Liver (tissue), 9 donors: ENCODE measurements around the gene AGA. TPM values are rescaled to one million over a fixed set of nuclear protein-coding genes. Genes with fewer than 3 reads are reported as not detected.

Experiments
- DNase-seq: peaks from one replicate; pipeline ENCODE4 v3.0.0-alpha.2; 2017; ENCODE audit warnings: low spot score
- H3K27ac ChIP-seq, 2 donors: one replicate each; pipeline ENCODE4 v1.7.0; 2013; ENCODE audit warnings: inconsistent platforms in 2 of 2, low read length in 2 of 2, control low read depth in 1 of 2, low read depth in 1 of 2, mild to moderate bottlenecking in 1 of 2
- H3K27me3 ChIP-seq, 4 donors: one replicate each; pipeline versions ENCODE4 v1.6.1 to v1.7.0; 2013; ENCODE audit warnings: low read length in 3 of 4, inconsistent platforms in 1 of 4, mild to moderate bottlenecking in 1 of 4, moderate library complexity in 1 of 4; ENCODE audit not compliant: control insufficient read depth in 4 of 4, insufficient read depth in 4 of 4
- H3K36me3 ChIP-seq, 4 donors: one replicate each; pipeline versions ENCODE4 v1.6.1 to v1.7.0; 2013; ENCODE audit warnings: low read length in 3 of 4, mild to moderate bottlenecking in 3 of 4, low read depth in 1 of 4, moderate library complexity in 1 of 4; ENCODE audit not compliant: control insufficient read depth in 4 of 4, insufficient read depth in 3 of 4
- H3K4me1 ChIP-seq, 4 donors: one replicate each; pipeline versions ENCODE4 v1.6.1 to v1.7.0; 2013; ENCODE audit warnings: low read length in 3 of 4, mild to moderate bottlenecking in 3 of 4, moderate library complexity in 1 of 4; ENCODE audit not compliant: control insufficient read depth in 4 of 4, insufficient read depth in 4 of 4
- H3K4me3 ChIP-seq, 3 donors: one replicate each; pipeline versions ENCODE4 v1.6.1 to v1.7.0; 2013; ENCODE audit warnings: low read length in 3 of 3, control low read depth in 1 of 3, low read depth in 1 of 3, mild to moderate bottlenecking in 1 of 3
- H3K9ac ChIP-seq, 2 donors: one replicate each; pipeline ENCODE4 v1.7.0; 2013; ENCODE audit warnings: low read length in 2 of 2, mild to moderate bottlenecking in 2 of 2, moderate library complexity in 2 of 2, control low read depth in 1 of 2, low read depth in 1 of 2
- H3K9me3 ChIP-seq, 4 donors: one replicate each; pipeline versions ENCODE4 v1.6.1 to v1.7.0; 2013; ENCODE audit warnings: low read length in 3 of 4; ENCODE audit not compliant: control insufficient read depth in 4 of 4
- ATF3 ChIP-seq: IDR thresholded peaks from 2 replicates; pipeline ENCODE4 v1.6.1; 2016; ENCODE audit warnings: antibody characterized with exemption
- CTCF ChIP-seq: fragments of 150-350 bp; IDR thresholded peaks from 2 replicates; pipeline ENCODE4 v1.5.1; 2017; ENCODE audit warnings: improper control_type of control experiment, low read depth, low read length; ENCODE audit not compliant: missing input control
- EGR1 ChIP-seq, 2 donors: IDR thresholded peaks; 2 replicates each; pipeline ENCODE4 v1.6.1; 2016 to 2018; ENCODE audit warnings: antibody characterized with exemption in 2 of 2, low read depth in 2 of 2
- FOXA1 ChIP-seq: IDR thresholded peaks from 2 replicates; pipeline ENCODE4 v1.6.1; 2016; ENCODE audit warnings: antibody characterized with exemption
- FOXA2 ChIP-seq: IDR thresholded peaks from 2 replicates; pipeline ENCODE4 v1.6.1; 2016; ENCODE audit warnings: antibody characterized with exemption
- GABPA ChIP-seq, 2 donors: IDR thresholded peaks in 1 of 2; conservative IDR thresholded peaks in 1 of 2; 2 replicates each; pipeline ENCODE4 v1.6.1; 2016; ENCODE audit warnings: antibody characterized with exemption in 2 of 2, mild to moderate bottlenecking in 1 of 2, moderate library complexity in 1 of 2
- HNF4A ChIP-seq, 2 donors: conservative IDR thresholded peaks; 2 replicates each; pipeline ENCODE4 v1.6.1; 2016; ENCODE audit warnings: antibody characterized with exemption in 2 of 2, mild to moderate bottlenecking in 2 of 2
- HNF4G ChIP-seq: IDR thresholded peaks from 2 replicates; pipeline ENCODE4 v1.6.1; 2016; ENCODE audit warnings: antibody characterized with exemption
- JUND ChIP-seq, 2 donors: IDR thresholded peaks; 2 replicates each; pipeline ENCODE4 v1.6.1; 2016; ENCODE audit warnings: antibody characterized with exemption in 2 of 2
- NR2F2 ChIP-seq: IDR thresholded peaks from 2 replicates; pipeline ENCODE4 v1.6.1; 2016; ENCODE audit warnings: antibody characterized with exemption
- RAD21 ChIP-seq, 2 donors: IDR thresholded peaks; 2 replicates each; pipeline ENCODE4 v1.6.1; 2016; ENCODE audit warnings: antibody characterized with exemption in 2 of 2, mild to moderate bottlenecking in 2 of 2
- RXRA ChIP-seq, 2 donors: IDR thresholded peaks; 2 replicates each; pipeline ENCODE4 v1.6.1; 2017 to 2018; ENCODE audit warnings: antibody characterized with exemption in 2 of 2, mild to moderate bottlenecking in 1 of 2
- SP1 ChIP-seq: IDR thresholded peaks from 2 replicates; pipeline ENCODE4 v1.6.1; 2018; ENCODE audit warnings: antibody characterized with exemption, mild to moderate bottlenecking
- TAF1 ChIP-seq: conservative IDR thresholded peaks from 2 replicates; pipeline ENCODE4 v1.6.1; 2016; ENCODE audit warnings: antibody characterized with exemption, mild to moderate bottlenecking
- YY1 ChIP-seq: IDR thresholded peaks from 2 replicates; pipeline ENCODE4 v1.6.1; 2016; ENCODE audit warnings: antibody characterized with exemption, mild to moderate bottlenecking
- WGBS: extraction: QIAGEN DNeasy Blood & Tissue Kit; methylation state at CpG from one replicate; pipeline ENCODE4 v1.1.7; 2013; 5-methylcytosine and 5-hydroxymethylcytosine counted together
- polyA plus RNA-seq, 2 donors: library from polyadenylated mRNA; stranded (reverse) in 1 of 2; unstranded in 1 of 2; fragments of 200-250 nt in 1 of 2; fragments of >200 nt in 1 of 2; fragmentation: Nextera tagmentation in 1 of 2; extraction: Ambion mirVana in 1 of 2; gene quantifications; one replicate each; pipeline versions ENCODE4 v1.2.1 to v1.2.3, GENCODE V29; 2013 to 2015
- total RNA-seq, 2 donors: library from RNA; depleted of rRNA; stranded (reverse); fragments of >200 nt; gene quantifications; one replicate each; pipeline ENCODE4 v1.2.3, GENCODE V29; 2014
- TF ChIP-seq, protein P1 (sequence below): IDR thresholded peaks from 2 replicates; pipeline ENCODE4 v1.6.1; 2016; ENCODE audit warnings: antibody characterized with exemption, mild to moderate bottlenecking
- TF ChIP-seq, protein P2 (sequence below): IDR thresholded peaks from 2 replicates; pipeline ENCODE4 v1.6.1; 2016; ENCODE audit warnings: antibody characterized with exemption
- TF ChIP-seq, protein P3 (sequence below): IDR thresholded peaks from 2 replicates; pipeline ENCODE4 v1.6.1; 2016; ENCODE audit warnings: antibody characterized with exemption
- donor health status: healthy.
- donor health status: healthy.
- donor health status: healthy.
- donor health status: healthy.
- donor health status: healthy.

AGA gene
- total and polyA plus RNA-seq, 4 donors: 12.9 to 38.4 (median 35.6) TPM

GRCh38 chr4:177405508-177405907 is 36.7 kb downstream of the AGA start:
- no peak overlapping the region for H3K27ac ChIP-seq
- DNase-seq: no peak
- H3K9me3 ChIP-seq: no peaks in the 10 kb centered on the region
- no peak overlapping the region for H3K4me3 ChIP-seq
- WGBS: 75% methylated on average over 2 of the region's 2 CpGs
- H3K27me3 ChIP-seq: no peaks in the 10 kb centered on the region
- H3K36me3 ChIP-seq: no peaks in the 10 kb centered on the region
- no peaks in the 10 kb centered on the region for H3K4me1 ChIP-seq
- H3K9ac ChIP-seq: no peak overlapping the region
- TF ChIP-seq NR2F2 (no peak), FOXA2 (no peak), RXRA (IDR thresholded peaks at IDR 0.05) (no peak), TAF1 (no peak), SP1 (no peak), RAD21 (IDR thresholded peaks at IDR 0.05) (no peak), HNF4A (conservative IDR thresholded peaks at IDR 0.05) (no peak), CTCF (no peak), YY1 (no peak), FOXA1 (no peak), ATF3 (no peak), JUND (IDR thresholded peaks at IDR 0.05) (no peak), GABPA (IDR thresholded peaks at IDR 0.05 in 1 of 2, conservative IDR thresholded peaks at IDR 0.05 in 1 of 2) (no peak), EGR1 (IDR thresholded peaks at IDR 0.05; ENCODE audit: low read depth in 2 of 2) (no peak), HNF4G (no peak)
- TF ChIP-seq, protein P1, sequence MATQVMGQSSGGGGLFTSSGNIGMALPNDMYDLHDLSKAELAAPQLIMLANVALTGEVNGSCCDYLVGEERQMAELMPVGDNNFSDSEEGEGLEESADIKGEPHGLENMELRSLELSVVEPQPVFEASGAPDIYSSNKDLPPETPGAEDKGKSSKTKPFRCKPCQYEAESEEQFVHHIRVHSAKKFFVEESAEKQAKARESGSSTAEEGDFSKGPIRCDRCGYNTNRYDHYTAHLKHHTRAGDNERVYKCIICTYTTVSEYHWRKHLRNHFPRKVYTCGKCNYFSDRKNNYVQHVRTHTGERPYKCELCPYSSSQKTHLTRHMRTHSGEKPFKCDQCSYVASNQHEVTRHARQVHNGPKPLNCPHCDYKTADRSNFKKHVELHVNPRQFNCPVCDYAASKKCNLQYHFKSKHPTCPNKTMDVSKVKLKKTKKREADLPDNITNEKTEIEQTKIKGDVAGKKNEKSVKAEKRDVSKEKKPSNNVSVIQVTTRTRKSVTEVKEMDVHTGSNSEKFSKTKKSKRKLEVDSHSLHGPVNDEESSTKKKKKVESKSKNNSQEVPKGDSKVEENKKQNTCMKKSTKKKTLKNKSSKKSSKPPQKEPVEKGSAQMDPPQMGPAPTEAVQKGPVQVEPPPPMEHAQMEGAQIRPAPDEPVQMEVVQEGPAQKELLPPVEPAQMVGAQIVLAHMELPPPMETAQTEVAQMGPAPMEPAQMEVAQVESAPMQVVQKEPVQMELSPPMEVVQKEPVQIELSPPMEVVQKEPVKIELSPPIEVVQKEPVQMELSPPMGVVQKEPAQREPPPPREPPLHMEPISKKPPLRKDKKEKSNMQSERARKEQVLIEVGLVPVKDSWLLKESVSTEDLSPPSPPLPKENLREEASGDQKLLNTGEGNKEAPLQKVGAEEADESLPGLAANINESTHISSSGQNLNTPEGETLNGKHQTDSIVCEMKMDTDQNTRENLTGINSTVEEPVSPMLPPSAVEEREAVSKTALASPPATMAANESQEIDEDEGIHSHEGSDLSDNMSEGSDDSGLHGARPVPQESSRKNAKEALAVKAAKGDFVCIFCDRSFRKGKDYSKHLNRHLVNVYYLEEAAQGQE: no peak
- TF ChIP-seq, protein P2, sequence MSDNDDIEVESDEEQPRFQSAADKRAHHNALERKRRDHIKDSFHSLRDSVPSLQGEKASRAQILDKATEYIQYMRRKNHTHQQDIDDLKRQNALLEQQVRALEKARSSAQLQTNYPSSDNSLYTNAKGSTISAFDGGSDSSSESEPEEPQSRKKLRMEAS: no peak
- TF ChIP-seq, protein P3, sequence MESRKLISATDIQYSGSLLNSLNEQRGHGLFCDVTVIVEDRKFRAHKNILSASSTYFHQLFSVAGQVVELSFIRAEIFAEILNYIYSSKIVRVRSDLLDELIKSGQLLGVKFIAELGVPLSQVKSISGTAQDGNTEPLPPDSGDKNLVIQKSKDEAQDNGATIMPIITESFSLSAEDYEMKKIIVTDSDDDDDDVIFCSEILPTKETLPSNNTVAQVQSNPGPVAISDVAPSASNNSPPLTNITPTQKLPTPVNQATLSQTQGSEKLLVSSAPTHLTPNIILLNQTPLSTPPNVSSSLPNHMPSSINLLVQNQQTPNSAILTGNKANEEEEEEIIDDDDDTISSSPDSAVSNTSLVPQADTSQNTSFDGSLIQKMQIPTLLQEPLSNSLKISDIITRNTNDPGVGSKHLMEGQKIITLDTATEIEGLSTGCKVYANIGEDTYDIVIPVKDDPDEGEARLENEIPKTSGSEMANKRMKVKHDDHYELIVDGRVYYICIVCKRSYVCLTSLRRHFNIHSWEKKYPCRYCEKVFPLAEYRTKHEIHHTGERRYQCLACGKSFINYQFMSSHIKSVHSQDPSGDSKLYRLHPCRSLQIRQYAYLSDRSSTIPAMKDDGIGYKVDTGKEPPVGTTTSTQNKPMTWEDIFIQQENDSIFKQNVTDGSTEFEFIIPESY: no peak

DNA sequence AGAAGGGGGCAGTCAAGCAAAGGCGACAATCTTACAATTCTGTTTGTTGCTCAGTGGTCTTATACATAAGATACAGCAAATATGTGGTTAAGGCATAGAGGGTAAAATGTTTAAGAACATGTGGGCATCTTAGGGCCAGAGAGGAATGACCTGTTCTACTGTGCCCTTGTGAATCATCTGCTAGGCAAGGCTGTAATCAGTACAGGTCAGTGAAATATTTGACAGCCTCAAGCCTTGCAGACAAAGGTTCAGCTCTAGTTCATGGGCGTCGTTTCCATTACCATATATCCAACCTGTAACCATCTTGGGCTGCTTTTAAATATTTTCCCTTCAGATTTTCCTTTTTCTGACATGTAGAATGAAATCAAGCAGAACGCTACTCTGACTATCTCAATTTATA is 37.3 kb downstream of the AGA start:
- Histone ChIP-seq H3K9me3 (no peaks in the 10 kb centered on the region), H3K9ac (no peak overlapping the region), H3K27me3 (no peaks in the 10 kb centered on the region), H3K27ac (no peak overlapping the region), H3K36me3 (no peaks in the 10 kb centered on the region), H3K4me3 (no peak overlapping the region), H3K4me1 (no peaks in the 10 kb centered on the region)
- no peak for DNase-seq
- 75% methylated on average over 4 of the region's 4 CpGs for WGBS
- TF ChIP-seq NR2F2: no peak
- TF ChIP-seq FOXA2: no peak
- no peak for TF ChIP-seq YY1
- TF ChIP-seq, protein P1: no peak
- TF ChIP-seq, protein P2: no peak
- no peak for TF ChIP-seq SP1
- no peak for TF ChIP-seq FOXA1
- TF ChIP-seq JUND (IDR thresholded peaks at IDR 0.05): no peak
- TF ChIP-seq, protein P3: no peak
- TF ChIP-seq RAD21 (IDR thresholded peaks at IDR 0.05): no peak
- TF ChIP-seq EGR1 (IDR thresholded peaks at IDR 0.05; ENCODE audit: low read depth in 2 of 2): no peak
